Trophoblast cell (in vitro differentiated cells and primary cell): ENCODE results near the gene IKZF2.
A peak's percentile ranks its signal among the peaks of the same experiment; 100 is the strongest.

ENCODE experiments used
- DNase-seq, 2 donors: peaks; one replicate each; pipeline ENCODE4 v3.0.0-alpha.2; 2016
- H2AFZ ChIP-seq: 2 replicates; pipeline ENCODE4 v1.6.1; 2013; ENCODE audit warnings: low read length, moderate library complexity, mild to moderate bottlenecking; ENCODE audit not compliant: insufficient read depth, poor library complexity
- H2AK5ac ChIP-seq: 2 replicates; pipeline ENCODE4 v1.6.1; 2013; ENCODE audit warnings: mild to moderate bottlenecking, low read length
- H2BK120ac ChIP-seq: 2 replicates; pipeline ENCODE4 v1.6.1; 2013; ENCODE audit warnings: low read length, mild to moderate bottlenecking, moderate library complexity; ENCODE audit not compliant: insufficient read depth, poor library complexity
- H2BK12ac ChIP-seq: 2 replicates; pipeline ENCODE4 v1.6.1; 2013; ENCODE audit warnings: mild to moderate bottlenecking, low read length, moderate library complexity
- H2BK5ac ChIP-seq: 2 replicates; pipeline ENCODE4 v1.6.1; 2013; ENCODE audit warnings: low read length, low read depth, moderate library complexity, mild to moderate bottlenecking; ENCODE audit not compliant: poor library complexity
- H3K14ac ChIP-seq: 2 replicates; pipeline ENCODE4 v1.6.1; 2013; ENCODE audit warnings: mild to moderate bottlenecking, low read length
- H3K18ac ChIP-seq: 2 replicates; pipeline ENCODE4 v1.6.1; 2013; ENCODE audit warnings: mild to moderate bottlenecking, low read length
- H3K23ac ChIP-seq: 2 replicates; pipeline ENCODE4 v1.6.1; 2013; ENCODE audit warnings: low read length
- H3K27ac ChIP-seq: 2 replicates; pipeline ENCODE4 v1.5.1; 2013; ENCODE audit warnings: low read depth, mild to moderate bottlenecking, inconsistent platforms, low read length, moderate library complexity
- H3K27me3 ChIP-seq: 2 replicates; pipeline ENCODE4 v1.6.1; 2013; ENCODE audit warnings: inconsistent platforms, mild to moderate bottlenecking, low read length, moderate library complexity; ENCODE audit not compliant: insufficient read depth
- H3K36me3 ChIP-seq, 2 experiments: 1 replicate in 1 of 2; 2 replicates in 1 of 2; pipeline ENCODE4 v1.6.1; 2013; ENCODE audit warnings: low read length in 2 of 2, mild to moderate bottlenecking in 2 of 2, moderate library complexity in 1 of 2; ENCODE audit not compliant: insufficient read depth in 2 of 2, control insufficient read depth in 1 of 2
- H3K4ac ChIP-seq: 2 replicates; pipeline ENCODE4 v1.6.1; 2013; ENCODE audit warnings: low read depth, mild to moderate bottlenecking, low read length, moderate library complexity
- H3K4me1 ChIP-seq, 2 experiments: 1 replicate in 1 of 2; 2 replicates in 1 of 2; pipeline ENCODE4 v1.6.1; 2013; ENCODE audit warnings: low read length in 2 of 2, mild to moderate bottlenecking in 2 of 2, moderate library complexity in 1 of 2; ENCODE audit not compliant: insufficient read depth in 2 of 2, control insufficient read depth in 1 of 2
- H3K4me2 ChIP-seq: 2 replicates; pipeline ENCODE4 v1.6.1; 2013; ENCODE audit warnings: inconsistent platforms, mild to moderate bottlenecking, low read length, moderate library complexity
- H3K4me3 ChIP-seq: 2 replicates; pipeline ENCODE4 v1.5.1; 2013; ENCODE audit warnings: mild to moderate bottlenecking, low read depth, low read length, inconsistent platforms
- H3K79me1 ChIP-seq: one replicate; pipeline ENCODE4 v1.6.1; 2013; ENCODE audit warnings: low read length
- H3K79me2 ChIP-seq: 2 replicates; pipeline ENCODE4 v1.6.1; 2013; ENCODE audit warnings: low read length, mild to moderate bottlenecking; ENCODE audit not compliant: control insufficient read depth, insufficient read depth, poor library complexity
- H3K9ac ChIP-seq: 2 replicates; pipeline ENCODE4 v1.6.1; 2013; ENCODE audit warnings: mild to moderate bottlenecking, low read length
- H3K9me3 ChIP-seq: 2 replicates; pipeline ENCODE4 v1.6.1; 2013; ENCODE audit warnings: low read depth, mild to moderate bottlenecking, control low read depth, inconsistent platforms, low read length; ENCODE audit not compliant: insufficient read depth
- H4K12ac ChIP-seq: 2 replicates; pipeline ENCODE4 v1.6.1; 2013; ENCODE audit warnings: low read depth, mild to moderate bottlenecking, low read length, moderate library complexity
- H4K8ac ChIP-seq: 2 replicates; pipeline ENCODE4 v1.6.1; 2013; ENCODE audit warnings: low read depth, mild to moderate bottlenecking, low read length, moderate library complexity
- H4K91ac ChIP-seq: one replicate; pipeline ENCODE4 v1.6.1; 2013; ENCODE audit warnings: low read depth, mild to moderate bottlenecking, low read length, moderate library complexity
- WGBS: extraction: QIAGEN DNeasy Blood & Tissue Kit; methylation state at CpG from one replicate; pipeline ENCODE4 v1.1.7; 2013; ENCODE audit warnings: missing lambda C conversion rate; ENCODE audit not compliant: insufficient read length, insufficient coverage; ENCODE audit errors: extremely low coverage; 5-methylcytosine and 5-hydroxymethylcytosine counted together

IKZF2 gene

GRCh38 chr2:213152888-213153287 is 1.5 kb upstream of the IKZF2 start:
- Histone ChIP-seq H3K23ac (no peak overlapping the region), H3K4me1 (no peaks in the 10 kb centered on the region), H3K27me3 (no peaks in the 10 kb centered on the region), H3K4me2 (peak overlapping the region; percentile 77), H2AFZ (no peak overlapping the region), H3K9ac (no peak overlapping the region), H3K9me3 (no peaks in the 10 kb centered on the region), H4K91ac (no peak overlapping the region), H3K27ac (no peak overlapping the region), H2BK120ac (no peak overlapping the region), H3K79me1 (peaks cover 13% of the 10 kb centered on the region), H3K18ac (no peak overlapping the region), H3K36me3 (no peaks in the 10 kb centered on the region), H3K14ac (no peak overlapping the region), H2BK5ac (no peak overlapping the region), H3K4ac (no peak overlapping the region), H4K12ac (no peak overlapping the region), H3K79me2 (peaks cover 2% of the 10 kb centered on the region), H4K8ac (no peak overlapping the region), H3K4me3 (no peak overlapping the region), H2BK12ac (no peak overlapping the region), H2AK5ac (no peak overlapping the region)
- DNase-seq, result no peak
- no CpG with 5 or more reads among the region's 6 CpGs for WGBS

- H3K27me3 ChIP-seq, result no peaks in the 10 kb centered on the region
- peak overlapping the region; percentile 98 for H2AFZ ChIP-seq
- peak overlapping the region; percentile 89 for H2BK5ac ChIP-seq
- no peaks in the 10 kb centered on the region for H3K9me3 ChIP-seq
- H4K8ac ChIP-seq, result peak overlapping the region; percentile 95
- peak overlapping the region; percentile 96 for H4K91ac ChIP-seq
- H3K9ac ChIP-seq, result peak overlapping the region; percentile 83
- H2BK120ac ChIP-seq, result peak overlapping the region; percentile 96
- H3K79me2 ChIP-seq, result peaks cover 2% of the 10 kb centered on the region
- H3K18ac ChIP-seq, result peak overlapping the region; percentile 85
- H4K12ac ChIP-seq, result peak overlapping the region; percentile 95
- H3K36me3 ChIP-seq, result no peaks in the 10 kb centered on the region
- H3K27ac ChIP-seq, result peak overlapping the region; percentile 97
- H3K4me2 ChIP-seq, result peak overlapping the region; percentile 77
- H3K79me1 ChIP-seq, result peaks cover 13% of the 10 kb centered on the region
- DNase-seq, result peak; percentile 76 to 83
- no peaks in the 10 kb centered on the region for H3K4me1 ChIP-seq
- no peak overlapping the region for H3K23ac ChIP-seq
- H2AK5ac ChIP-seq, result no peak overlapping the region
- H3K14ac ChIP-seq, result peak overlapping the region; percentile 98
- H3K4ac ChIP-seq, result peak overlapping the region; percentile 70
- WGBS, result no CpG with 5 or more reads among the region's 39 CpGs
- peak overlapping the region; percentile 93 for H3K4me3 ChIP-seq
- H2BK12ac ChIP-seq, result peak overlapping the region; percentile 65
Observed at GRCh38 chr2:213152065-213152794, 818 bp upstream of the IKZF2 start.

- peak overlapping the region; percentile 13 for H4K91ac ChIP-seq
- peak; percentile 27 to 81 for DNase-seq
- H3K36me3 ChIP-seq, result no peaks in the 10 kb centered on the region
- H3K4ac ChIP-seq, result peak overlapping the region; percentile 58
- H3K4me1 ChIP-seq, result no peaks in the 10 kb centered on the region
- H3K9ac ChIP-seq, result no peak overlapping the region
- no peak overlapping the region for H3K14ac ChIP-seq
- peaks cover 2% of the 10 kb centered on the region for H3K79me2 ChIP-seq
- H3K79me1 ChIP-seq, result peaks cover 13% of the 10 kb centered on the region
- H3K4me2 ChIP-seq, result peak overlapping the region; percentile 80
- WGBS, result no CpG with 5 or more reads among the region's 10 CpGs
- H2BK120ac ChIP-seq, result peak overlapping the region; percentile 31
- H4K8ac ChIP-seq, result peak overlapping the region; percentile 70
- H2BK12ac ChIP-seq, result peak overlapping the region; percentile 43
- no peak overlapping the region for H4K12ac ChIP-seq
- no peaks in the 10 kb centered on the region for H3K27me3 ChIP-seq
- no peak overlapping the region for H2AFZ ChIP-seq
- H2AK5ac ChIP-seq, result no peak overlapping the region
- H3K27ac ChIP-seq, result peak overlapping the region; percentile 97
- peak overlapping the region; percentile 18 for H3K4me3 ChIP-seq
- no peak overlapping the region for H3K23ac ChIP-seq
- H2BK5ac ChIP-seq, result peak overlapping the region; percentile 33
- no peaks in the 10 kb centered on the region for H3K9me3 ChIP-seq
- H3K18ac ChIP-seq, result no peak overlapping the region
Observed at GRCh38 chr2:213150315-213151097, 906 bp downstream of the IKZF2 start.

- Histone ChIP-seq H3K36me3 (no peaks in the 10 kb centered on the region), H2AFZ (no peak overlapping the region), H3K14ac (no peak overlapping the region), H3K9me3 (no peaks in the 10 kb centered on the region), H3K27me3 (no peaks in the 10 kb centered on the region), H3K9ac (no peak overlapping the region), H3K79me1 (peaks cover 13% of the 10 kb centered on the region), H2BK5ac (peak overlapping the region; percentile 33), H3K4me2 (peak overlapping the region; percentile 80), H3K27ac (peak overlapping the region; percentile 27), H3K18ac (no peak overlapping the region), H3K4ac (peak overlapping the region; percentile 58), H4K91ac (peak overlapping the region; percentile 13), H3K4me3 (peak overlapping the region; percentile 18), H2AK5ac (no peak overlapping the region), H4K8ac (peak overlapping the region; percentile 70), H3K79me2 (peaks cover 2% of the 10 kb centered on the region), H4K12ac (no peak overlapping the region), H2BK120ac (peak overlapping the region; percentile 31), H2BK12ac (peak overlapping the region; percentile 43), H3K23ac (no peak overlapping the region), H3K4me1 (no peaks in the 10 kb centered on the region)
- no peak for DNase-seq
- WGBS, result no CpG with 5 or more reads among the region's 7 CpGs
Observed at GRCh38 chr2:213149949-213150314, 1.5 kb downstream of the IKZF2 start.
